Glomerular visceral epithelial cell (primary cell): Measurements from ENCODE around the gene EIF4EBP2.

ENCODE experiments used
- DNase-seq: peaks from one replicate; pipeline ENCODE4 v3.0.0-alpha.2; 2016; ENCODE audit errors: extremely low spot score

Gene EIF4EBP2

GRCh38 chr10:70432101-70432500 is 28.2 kb downstream of the EIF4EBP2 start:
- no peak for DNase-seq

- DNase-seq = no peak
Measured at GRCh38 chr10:70432561-70433263, 28.8 kb downstream of the EIF4EBP2 start.

- no peak for DNase-seq
Measured at GRCh38 chr10:70433581-70434280, 29.8 kb downstream of the EIF4EBP2 start.

GRCh38 chr10:70435241-70436085 is 31.5 kb downstream of the EIF4EBP2 start:
- no peak for DNase-seq

- DNase-seq = no peak
Measured at GRCh38 chr10:70437721-70438120, 33.8 kb downstream of the EIF4EBP2 start.

GRCh38 chr10:70440296-70441160 is 36.6 kb downstream of the EIF4EBP2 start:
- no peak for DNase-seq

GRCh38 chr10:70441161-70441894 is 37.4 kb downstream of the EIF4EBP2 start, which contains the start of gene NODAL:
TSS of gene NODAL (minus strand) at chr10:70441681. CDS start at chr10:70441667, 14 bp downstream.
- DNase-seq = no peak

- no peak for DNase-seq
Measured at GRCh38 chr10:70441895-70442309, 38.0 kb downstream of the EIF4EBP2 start.

- no peak for DNase-seq
Measured at GRCh38 chr10:70442332-70442988, 38.5 kb downstream of the EIF4EBP2 start.

- no peak for DNase-seq
Measured at GRCh38 chr10:70444744-70445143, 40.8 kb downstream of the EIF4EBP2 start.

GRCh38 chr10:70445718-70446657 is 42.0 kb downstream of the EIF4EBP2 start:
- DNase-seq = no peak

- DNase-seq = no peak
Measured at GRCh38 chr10:70448236-70448635, 44.3 kb downstream of the EIF4EBP2 start.

GRCh38 chr10:70455213-70455630 is 51.3 kb downstream of the EIF4EBP2 start:
- DNase-seq = no peak

GRCh38 chr10:70456164-70456563 is 52.2 kb downstream of the EIF4EBP2 start:
- DNase-seq = no peak

GRCh38 chr10:70457759-70458305 is 53.9 kb downstream of the EIF4EBP2 start:
- DNase-seq = no peak

- peak; percentile 78 for DNase-seq
Measured at GRCh38 chr10:70458329-70459060, 54.5 kb downstream of the EIF4EBP2 start.

GRCh38 chr10:70459061-70459773 is 55.3 kb downstream of the EIF4EBP2 start:
- no peak for DNase-seq
